Prostate gland (tissue), 2 donors: ENCODE measurements around the gene CBS. TPM values are rescaled to one million over a fixed set of nuclear protein-coding genes. Genes with fewer than 3 reads are reported as not detected.

ENCODE experiments used
- DNase-seq: peaks from one replicate; pipeline ENCODE4 v3.0.0-alpha.2; 2019; ENCODE audit warnings: low spot score
- H3K27ac ChIP-seq, 2 donors: fragments of 200-600 bp; sonication (generic); 2 replicates each; pipeline ENCODE4 v1.5.1; 2017 to 2019
- H3K27me3 ChIP-seq: fragments of 200-600 bp; sonication (generic); replicated peaks from 2 replicates; pipeline ENCODE4 v1.5.1; 2019; ENCODE audit not compliant: insufficient read depth
- H3K36me3 ChIP-seq, 2 donors: fragments of 200-600 bp; sonication (generic); 1 replicate in 1 of 2; 2 replicates in 1 of 2; pipeline versions ENCODE4 v1.5.1 to v1.8.1; 2017 to 2019
- H3K4me1 ChIP-seq: fragments of 200-600 bp; sonication (generic); replicated peaks from 2 replicates; pipeline ENCODE4 v1.5.1; 2019
- H3K4me3 ChIP-seq, 2 donors: fragments of 200-600 bp; sonication (generic); 2 replicates each; pipeline ENCODE4 v1.5.1; 2017 to 2019
- H3K9me3 ChIP-seq: fragments of 200-600 bp; sonication (generic); 2 replicates; pipeline ENCODE4 v1.5.1; 2017
- POLR2A ChIP-seq: fragments of 450-650 bp; IDR thresholded peaks from one replicate; pipeline ENCODE4 v1.6.1; 2016; ENCODE audit warnings: antibody characterized with exemption, mild to moderate bottlenecking
- POLR2AphosphoS5 ChIP-seq: sonication (generic); formaldehyde crosslinking; IDR thresholded peaks from one replicate; pipeline ENCODE4 v1.6.1; 2017; ENCODE audit warnings: antibody characterized with exemption
- WGBS: methylation state at CpG from one replicate; pipeline ENCODE4 v1.1.5; 2018; 5-methylcytosine and 5-hydroxymethylcytosine counted together
- intact Hi-C: fragments of 100-400 bp; cut with DNase I; formaldehyde crosslinking; loops from one replicate; pipeline ENCODE4 v1.14.2; 2022
- total RNA-seq, 2 donors: library from RNA; depleted of rRNA; stranded (reverse); fragments of >200 nt; gene quantifications; one replicate each; pipeline ENCODE4 v1.1.0, GENCODE V29; 2016
- TF ChIP-seq, protein P1 (sequence below), 4 experiments: fragments of 200-600 bp in 2 of 4; fragments of 450-650 bp in 2 of 4; sonication (generic) in 2 of 4; IDR thresholded peaks; 1 replicate in 3 of 4; 2 replicates in 1 of 4; pipeline ENCODE4 v1.5.1; 2016 to 2019; ENCODE audit warnings: antibody characterized with exemption in 4 of 4, mild to moderate bottlenecking in 2 of 4, moderate library complexity in 2 of 4

The CBS gene
- total RNA-seq, 2 donors from 2014 or later, result 48.9 to 72.7 TPM

DNA sequence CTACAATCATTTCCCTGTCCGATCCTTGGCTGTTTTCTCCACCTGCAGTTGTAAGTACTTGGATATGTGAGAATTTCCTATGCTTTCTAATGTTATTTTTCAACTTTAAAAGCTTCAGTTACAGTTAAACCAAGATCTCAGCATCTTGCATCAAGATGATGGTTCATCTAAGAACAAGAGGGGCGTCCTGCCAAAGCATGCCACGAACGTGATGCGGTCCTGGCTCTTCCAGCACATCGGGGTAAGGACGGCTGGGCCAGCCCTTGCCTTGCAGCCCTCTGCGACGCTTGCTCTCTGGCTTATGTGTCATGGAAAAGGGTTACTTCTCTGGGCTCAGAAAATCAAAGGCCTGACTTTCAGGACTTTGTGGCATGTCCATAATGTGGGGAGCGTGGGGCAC lies 54.4 kb downstream of the CBS start:
- intact Hi-C loops, result no loop called here
- Histone ChIP-seq H3K36me3 (no peaks in the 10 kb centered on the region), H3K9me3 (no peaks in the 10 kb centered on the region), H3K4me3 (no peak overlapping the region), H3K4me1 (no peaks in the 10 kb centered on the region), H3K27me3 (no peaks in the 10 kb centered on the region), H3K27ac (no peak overlapping the region)
- DNase-seq, result no peak
- TF ChIP-seq POLR2A (no peak), POLR2AphosphoS5 (no peak)
- TF ChIP-seq, protein P1, sequence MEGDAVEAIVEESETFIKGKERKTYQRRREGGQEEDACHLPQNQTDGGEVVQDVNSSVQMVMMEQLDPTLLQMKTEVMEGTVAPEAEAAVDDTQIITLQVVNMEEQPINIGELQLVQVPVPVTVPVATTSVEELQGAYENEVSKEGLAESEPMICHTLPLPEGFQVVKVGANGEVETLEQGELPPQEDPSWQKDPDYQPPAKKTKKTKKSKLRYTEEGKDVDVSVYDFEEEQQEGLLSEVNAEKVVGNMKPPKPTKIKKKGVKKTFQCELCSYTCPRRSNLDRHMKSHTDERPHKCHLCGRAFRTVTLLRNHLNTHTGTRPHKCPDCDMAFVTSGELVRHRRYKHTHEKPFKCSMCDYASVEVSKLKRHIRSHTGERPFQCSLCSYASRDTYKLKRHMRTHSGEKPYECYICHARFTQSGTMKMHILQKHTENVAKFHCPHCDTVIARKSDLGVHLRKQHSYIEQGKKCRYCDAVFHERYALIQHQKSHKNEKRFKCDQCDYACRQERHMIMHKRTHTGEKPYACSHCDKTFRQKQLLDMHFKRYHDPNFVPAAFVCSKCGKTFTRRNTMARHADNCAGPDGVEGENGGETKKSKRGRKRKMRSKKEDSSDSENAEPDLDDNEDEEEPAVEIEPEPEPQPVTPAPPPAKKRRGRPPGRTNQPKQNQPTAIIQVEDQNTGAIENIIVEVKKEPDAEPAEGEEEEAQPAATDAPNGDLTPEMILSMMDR (IDR thresholded peaks at IDR 0.05), result no peak
- 93% methylated on average over 10 of the region's 10 CpGs for WGBS

DNA sequence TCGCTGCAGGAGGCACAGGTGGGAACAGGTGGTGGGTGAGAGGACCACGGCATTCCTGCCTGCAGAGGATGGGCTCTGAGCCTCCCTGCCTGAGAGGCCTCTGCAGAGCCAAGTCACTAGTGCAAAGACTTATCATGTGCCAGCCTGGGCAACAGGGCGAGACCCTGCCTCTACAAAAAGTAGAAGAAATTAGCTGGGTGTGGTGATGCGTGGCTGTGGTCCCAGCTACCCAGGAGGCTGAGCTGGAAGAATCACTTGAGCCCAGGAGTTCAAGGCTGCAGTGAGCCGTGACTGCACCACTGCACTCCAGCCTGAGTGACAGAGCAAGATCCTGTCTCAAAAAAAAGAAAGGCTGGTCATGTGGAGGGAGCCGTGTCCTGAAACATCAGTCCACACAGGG lies 54.9 kb downstream of the CBS start:
- no peak overlapping the region for H3K27ac ChIP-seq
- 88% methylated on average over 6 of the region's 6 CpGs for WGBS

DNA sequence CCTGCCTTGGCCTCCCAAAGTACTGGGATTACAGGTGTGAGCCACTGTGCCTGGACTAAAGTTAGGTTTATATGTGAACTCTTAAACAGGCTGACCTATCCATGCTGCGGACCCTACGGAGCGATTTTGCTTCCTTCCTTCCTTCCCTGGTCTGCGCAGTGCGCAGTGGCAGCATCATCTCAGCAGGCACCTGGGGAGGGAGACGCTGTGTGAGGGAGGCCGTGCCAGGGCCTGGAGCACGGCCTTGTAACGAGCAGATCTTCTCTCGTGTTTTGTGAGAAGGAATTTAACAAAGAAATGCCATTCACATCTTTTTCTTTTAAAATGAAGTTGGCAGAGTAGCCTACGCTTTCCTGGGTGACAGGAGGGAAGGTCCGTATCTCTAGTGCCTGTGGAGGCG lies 55.5 kb downstream of the CBS start:
- Histone ChIP-seq H3K4me1 (no peaks in the 10 kb centered on the region), H3K27ac (no peak overlapping the region), H3K36me3 (no peaks in the 10 kb centered on the region), H3K27me3 (no peaks in the 10 kb centered on the region), H3K9me3 (no peaks in the 10 kb centered on the region), H3K4me3 (no peak overlapping the region)
- 89% methylated on average over 13 of the region's 13 CpGs for WGBS
- DNase-seq, result no peak
- no peak for TF ChIP-seq POLR2A
- TF ChIP-seq, protein P1 (IDR thresholded peaks at IDR 0.05), result no peak
- TF ChIP-seq POLR2AphosphoS5, result no peak
- intact Hi-C loops, result no loop called here

More for the DNA sequence above, 54.9 kb downstream of the CBS start:
- Histone ChIP-seq H3K4me1 (no peaks in the 10 kb centered on the region), H3K36me3 (no peaks in the 10 kb centered on the region), H3K9me3 (no peaks in the 10 kb centered on the region), H3K27me3 (no peaks in the 10 kb centered on the region), H3K4me3 (no peak overlapping the region)
- intact Hi-C loops, result no loop called here
- TF ChIP-seq POLR2A (no peak), POLR2AphosphoS5 (no peak)
- TF ChIP-seq, protein P1 (IDR thresholded peaks at IDR 0.05), result no peak
- no peak for DNase-seq

DNA sequence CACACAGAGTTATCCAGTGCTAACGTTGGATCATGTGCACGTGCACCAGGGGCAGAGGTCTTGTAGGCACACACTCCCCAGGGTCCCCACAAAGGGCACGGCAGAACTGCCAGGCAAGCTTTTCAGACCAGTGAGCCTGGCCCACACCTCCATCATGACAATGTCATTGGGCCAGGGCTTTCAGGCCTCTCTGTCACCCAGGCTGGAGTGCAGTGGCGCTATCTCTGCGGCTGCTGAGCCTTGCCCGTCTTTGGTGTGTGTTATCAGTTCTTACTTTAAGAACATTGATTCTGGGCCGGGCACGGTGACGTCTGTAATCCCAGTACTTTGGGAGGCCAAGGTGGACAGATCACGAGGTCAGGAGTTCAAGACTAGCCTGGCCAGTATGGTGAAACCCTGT lies 57.1 kb downstream of the CBS start:
- no peaks in the 10 kb centered on the region for H3K36me3 ChIP-seq
- no peak for DNase-seq
- H3K4me1 ChIP-seq, result no peaks in the 10 kb centered on the region
- H3K27ac ChIP-seq, result no peak overlapping the region
- no peak for TF ChIP-seq POLR2AphosphoS5
- TF ChIP-seq, protein P1 (IDR thresholded peaks at IDR 0.05), result no peak
- no peak for TF ChIP-seq POLR2A
- no peaks in the 10 kb centered on the region for H3K27me3 ChIP-seq
- intact Hi-C loops, result no loop called here
- 89% methylated on average over 10 of the region's 10 CpGs for WGBS
- H3K9me3 ChIP-seq, result no peaks in the 10 kb centered on the region
- H3K4me3 ChIP-seq, result no peak overlapping the region

DNA sequence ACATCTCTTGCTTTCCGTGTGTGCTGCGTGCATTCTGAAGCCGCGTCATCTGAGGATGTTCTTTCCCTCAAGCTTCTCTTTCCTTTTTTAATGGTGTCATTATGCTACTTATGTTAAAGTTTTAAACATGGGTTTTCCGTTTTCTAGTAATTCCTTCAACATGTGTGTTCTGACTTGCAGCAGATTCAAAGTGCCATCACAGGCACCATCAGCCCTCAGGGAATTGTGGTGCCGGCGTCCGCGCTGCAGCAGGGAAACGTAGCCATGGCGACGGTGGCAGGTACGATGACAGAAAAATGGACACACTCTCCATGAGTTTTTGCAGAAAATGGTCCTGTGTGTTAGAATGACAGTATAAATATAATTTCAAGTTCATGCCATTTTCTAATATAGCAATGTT lies 58.9 kb downstream of the CBS start:
- Histone ChIP-seq H3K9me3 (no peaks in the 10 kb centered on the region), H3K4me1 (no peaks in the 10 kb centered on the region), H3K36me3 (no peaks in the 10 kb centered on the region), H3K4me3 (no peak overlapping the region), H3K27me3 (no peaks in the 10 kb centered on the region), H3K27ac (no peak overlapping the region)
- no peak for DNase-seq
- intact Hi-C loops, result no loop called here
- WGBS, result 93% methylated on average over 13 of the region's 13 CpGs
- no peak for TF ChIP-seq POLR2AphosphoS5
- TF ChIP-seq POLR2A, result no peak
- TF ChIP-seq, protein P1 (IDR thresholded peaks at IDR 0.05), result no peak
